HG03196 (cell line): ENCODE data around the gene STXBP6.

Experiments
- ATAC-seq: cut with Tn5 transposase; IDR thresholded peaks from one replicate; pipeline ENCODE4 v1.9.1; 2021; ENCODE audit not compliant: unreplicated experiment

Gene STXBP6

DNA sequence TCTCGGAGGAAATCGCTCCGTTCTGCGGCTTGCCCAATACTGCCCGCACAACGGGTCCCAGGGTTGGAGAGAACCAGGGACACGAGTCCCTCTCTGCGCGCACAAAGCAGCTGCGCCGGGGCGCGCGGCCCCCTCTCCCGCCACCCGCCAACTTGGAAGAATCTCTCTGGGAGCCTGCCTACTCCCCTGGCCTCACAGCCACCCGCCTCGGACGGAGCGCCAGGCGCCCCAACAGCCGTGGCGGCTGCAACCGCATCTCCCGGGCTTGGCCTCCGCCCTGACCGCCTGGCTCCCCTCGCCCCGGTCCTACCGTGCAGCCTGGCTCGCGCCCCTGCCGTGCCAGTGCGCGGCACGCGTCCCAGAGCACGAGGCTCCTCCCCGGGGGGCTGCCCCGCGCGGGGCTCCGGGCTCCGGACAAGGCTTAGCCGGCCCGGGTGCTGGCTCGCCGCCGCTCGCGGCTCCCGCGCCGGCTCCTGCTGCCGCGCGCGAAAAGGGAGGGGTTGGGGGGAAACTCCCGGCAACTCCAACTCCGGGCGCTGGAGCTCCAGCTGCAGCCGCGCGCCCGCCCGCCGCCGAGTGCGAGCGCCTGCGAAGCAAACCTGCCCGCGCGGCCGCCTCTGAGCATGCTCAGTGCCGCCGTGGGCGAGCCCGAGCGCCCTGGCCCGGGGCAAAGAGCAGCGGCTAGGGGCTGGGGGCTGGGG is at the start of gene STXBP6:
TSS of gene STXBP6 (minus strand) at position 580 of the 701 bp plus-strand sequence. CDS start 75,329 bp downstream, outside the sequence.
- ATAC-seq: no peak

DNA sequence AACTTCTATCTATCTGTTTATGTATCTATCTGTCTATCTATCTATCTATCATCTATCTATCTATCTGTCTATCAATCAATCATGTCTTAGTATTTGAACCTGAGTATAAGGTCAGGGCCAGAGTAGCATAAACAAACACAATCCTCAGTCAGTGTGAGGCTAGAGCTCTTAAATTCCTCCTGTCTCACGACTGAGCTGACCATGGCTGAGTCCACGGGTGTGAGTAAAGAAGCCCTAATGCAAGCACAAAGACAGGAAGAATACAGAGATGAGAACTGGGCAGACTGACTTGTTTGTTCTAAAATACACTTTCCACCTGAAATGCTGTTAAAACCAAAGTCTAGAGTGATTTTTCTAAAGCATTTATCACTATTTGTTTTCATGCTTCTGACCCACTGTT is 47.2 kb upstream of the STXBP6 start:
- ATAC-seq: no peak

DNA sequence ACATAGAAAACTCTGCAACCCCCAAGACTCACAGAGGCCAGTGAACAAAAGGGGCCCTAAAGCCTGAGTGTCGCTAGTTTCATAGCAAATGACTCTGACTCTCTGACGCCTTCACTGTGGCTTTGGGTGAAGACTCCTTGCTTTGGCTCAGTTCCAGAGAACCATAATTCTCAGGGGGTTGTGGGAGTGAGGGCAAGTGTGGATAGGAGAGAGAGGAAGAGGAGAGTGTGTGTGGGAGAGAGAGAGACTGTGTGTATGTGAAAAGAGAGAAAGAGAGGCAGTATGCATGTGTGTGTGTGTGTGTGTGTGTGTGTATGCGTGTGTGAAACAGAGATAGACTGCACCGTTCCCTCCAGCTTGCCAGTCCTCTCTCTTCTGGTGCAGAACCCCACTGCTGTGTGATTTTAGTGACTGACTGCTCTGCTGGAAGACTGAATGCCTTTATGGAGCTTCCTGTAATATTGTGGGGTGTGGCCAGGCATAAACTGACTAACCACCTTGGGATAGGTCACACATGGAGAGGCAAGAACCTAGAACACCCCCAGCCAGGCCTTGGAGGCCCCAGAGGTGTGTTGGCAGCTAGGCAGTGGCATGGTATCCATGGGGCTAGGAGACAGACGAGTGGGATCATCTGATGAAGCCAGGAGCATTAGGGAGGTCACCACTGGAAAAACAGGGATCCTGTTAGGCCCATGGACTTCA is 45.9 kb upstream of the STXBP6 start:
- no peak for ATAC-seq

DNA sequence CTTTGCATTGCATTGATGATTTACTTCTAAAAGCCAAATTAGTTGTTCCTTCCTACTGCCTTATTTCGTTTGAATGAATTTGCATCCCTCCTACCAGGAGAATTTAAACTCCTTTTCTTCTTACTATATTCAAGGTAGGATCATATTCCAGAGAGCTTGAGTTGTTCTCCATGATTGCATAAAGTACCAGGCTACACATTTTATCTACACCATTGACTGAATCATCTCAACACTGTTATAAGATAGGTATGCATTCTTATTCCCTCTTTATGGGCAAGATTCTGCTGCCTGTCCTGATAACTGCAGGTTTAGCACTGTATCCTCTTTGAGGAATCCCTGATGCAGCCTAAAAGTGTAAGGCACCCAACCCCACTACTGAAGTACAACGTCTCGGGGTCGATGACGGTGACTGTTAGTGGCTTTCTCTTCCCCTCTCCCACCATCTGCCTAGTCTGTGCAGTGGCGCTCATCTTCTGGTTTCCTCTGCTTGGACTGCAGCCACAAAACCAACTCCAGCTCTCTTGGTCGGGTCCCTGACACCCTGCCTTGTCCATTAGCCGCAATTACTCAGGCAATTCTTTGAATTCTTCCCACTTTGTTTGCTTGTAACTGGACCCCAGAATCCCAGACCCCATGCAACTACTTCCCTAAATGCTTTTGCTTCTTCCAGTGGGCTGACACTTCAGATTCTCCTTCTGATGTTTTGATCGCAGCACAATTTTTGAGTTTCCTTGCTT is 44.4 kb upstream of the STXBP6 start:
- no peak for ATAC-seq

DNA sequence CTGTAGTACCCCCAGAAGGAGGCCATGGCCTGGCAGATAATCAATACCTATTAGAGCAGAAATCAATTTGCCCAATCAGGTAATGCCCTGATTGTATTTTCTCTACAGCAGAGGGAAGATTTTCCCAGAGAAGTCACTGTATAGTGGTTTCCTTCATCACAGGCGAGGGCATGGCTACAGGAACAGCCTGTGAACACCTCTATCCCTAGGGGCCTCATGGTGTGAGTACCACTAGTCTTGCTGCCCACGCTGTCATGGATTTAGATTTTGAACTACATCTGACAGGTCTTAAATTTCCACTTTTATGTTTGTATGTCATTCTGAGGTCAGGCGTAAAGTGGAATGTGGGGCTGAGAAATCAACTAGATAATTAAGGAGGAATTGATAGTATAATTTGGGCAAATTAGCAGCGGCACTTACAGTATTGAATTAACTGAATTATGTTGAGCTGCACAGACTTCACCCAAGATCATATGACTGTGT is 42.4 kb upstream of the STXBP6 start:
- no peak for ATAC-seq

DNA sequence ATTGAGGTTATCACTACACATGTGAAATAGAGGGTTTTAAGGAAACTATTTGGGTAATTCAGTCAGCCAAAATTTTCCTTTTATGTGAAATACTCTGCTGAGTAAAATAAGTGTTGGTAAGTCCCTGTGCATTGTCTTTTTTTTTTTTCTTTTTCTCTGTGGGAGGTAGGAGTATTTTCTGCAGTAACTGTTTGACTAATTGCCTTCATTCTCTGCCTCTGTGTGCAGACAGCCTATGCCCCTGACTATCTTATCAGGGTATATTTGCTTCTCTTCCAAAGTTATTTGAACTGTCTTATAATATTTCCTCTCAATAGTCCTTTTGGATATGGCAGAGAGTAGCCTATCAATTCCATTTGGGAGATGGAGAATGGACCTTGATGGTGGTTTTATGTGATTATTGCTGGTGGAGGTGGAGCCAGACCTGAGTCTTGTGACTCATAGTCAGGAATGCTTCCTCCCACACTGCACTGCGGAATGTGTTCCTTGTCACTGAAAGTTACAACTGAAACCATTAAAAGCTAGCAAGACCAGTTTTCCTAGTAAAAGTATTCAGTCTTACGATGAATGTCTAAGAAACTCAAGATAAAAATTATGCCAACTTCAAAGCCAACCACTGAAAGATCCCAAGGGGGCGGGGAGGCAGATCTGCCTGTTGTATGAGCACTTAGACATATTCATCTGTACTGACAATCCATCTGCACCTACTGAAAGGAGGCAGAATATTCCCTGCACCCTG is 40.9 kb upstream of the STXBP6 start:
- ATAC-seq: no peak

DNA sequence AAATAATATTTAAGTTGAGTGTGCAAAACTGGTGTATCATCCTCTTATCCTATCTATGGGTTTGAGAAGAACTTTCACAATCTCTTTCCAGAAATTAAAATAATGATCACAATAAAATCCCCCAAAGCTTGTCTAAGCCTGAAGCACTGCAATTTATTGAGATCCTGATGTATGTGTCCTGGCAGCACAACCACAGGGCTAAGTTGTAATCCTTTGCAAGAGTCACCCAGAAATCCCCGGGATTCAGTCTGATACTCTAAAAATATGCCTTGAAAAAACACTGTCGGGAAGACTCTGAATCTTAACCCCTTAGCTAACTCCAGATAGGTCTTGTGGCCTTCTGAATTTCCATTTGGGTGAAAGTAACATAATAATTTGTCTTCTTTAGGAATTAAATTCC is 40.3 kb upstream of the STXBP6 start:
- no peak for ATAC-seq

DNA sequence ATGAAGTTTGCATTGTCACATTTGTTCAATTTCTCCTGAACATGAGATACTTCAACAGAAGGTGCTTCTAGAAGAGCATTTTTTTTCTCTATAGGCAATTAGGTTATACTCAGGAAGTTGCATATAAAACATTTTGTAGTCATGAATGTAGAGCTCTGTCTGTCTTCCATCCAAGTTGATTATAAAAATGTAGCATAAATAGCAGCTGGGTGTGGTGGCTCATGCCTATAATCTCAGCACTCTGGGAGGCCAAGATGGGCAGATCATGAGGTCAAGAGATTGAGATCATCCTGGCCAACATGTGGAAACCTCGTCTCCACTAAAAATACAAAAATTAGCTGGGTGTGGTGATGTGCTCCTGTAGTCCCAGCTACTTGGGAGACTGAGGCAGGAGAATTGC is 39.5 kb upstream of the STXBP6 start:
- no peak for ATAC-seq

- no peak for ATAC-seq
Observed at GRCh38 chr14:25086821-25087396, 37.0 kb upstream of the STXBP6 start.

GRCh38 chr14:25086081-25086480 is 36.1 kb upstream of the STXBP6 start:
- no peak for ATAC-seq

DNA sequence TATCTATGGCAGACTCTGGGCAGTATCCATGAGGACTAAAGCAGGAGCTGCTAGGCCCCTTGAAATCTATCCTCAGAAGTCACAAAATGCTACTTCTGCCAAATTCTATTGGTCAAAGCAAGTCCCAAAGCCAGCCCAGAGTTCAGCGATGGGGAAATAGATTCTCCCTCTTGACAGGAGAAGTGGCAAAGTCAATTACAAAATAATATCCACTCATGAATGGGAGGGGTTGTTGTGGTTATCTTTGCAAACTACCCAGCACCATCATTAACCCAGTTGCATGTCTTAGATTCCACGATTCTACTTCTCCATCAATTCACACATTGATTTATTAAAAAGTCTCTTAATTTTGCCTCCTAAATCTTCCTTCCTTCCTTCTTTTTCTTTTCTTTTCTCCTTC is 30.7 kb upstream of the STXBP6 start:
- ATAC-seq: no peak

DNA sequence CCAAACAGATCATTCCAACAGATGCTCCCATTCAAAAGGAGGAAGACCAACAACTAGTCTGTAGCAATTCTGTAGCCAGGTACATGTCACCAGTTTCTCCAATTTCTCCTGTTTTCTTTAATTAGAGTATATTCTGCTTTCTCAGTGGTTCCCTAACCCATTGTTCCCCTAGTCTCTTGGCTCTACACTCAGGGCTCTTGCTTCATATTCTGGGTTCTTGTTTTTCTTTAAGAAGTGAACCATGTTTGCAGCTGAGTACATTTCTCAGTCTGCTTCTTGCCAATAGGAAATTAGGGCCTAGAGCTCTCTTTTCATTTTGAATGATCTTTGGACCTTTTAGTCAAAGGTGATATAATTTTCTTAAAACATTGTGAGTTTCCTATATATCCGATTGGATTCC is 29.4 kb upstream of the STXBP6 start:
- no peak for ATAC-seq

GRCh38 chr14:25074099-25074685 is 24.2 kb upstream of the STXBP6 start:
- ATAC-seq: no peak

DNA sequence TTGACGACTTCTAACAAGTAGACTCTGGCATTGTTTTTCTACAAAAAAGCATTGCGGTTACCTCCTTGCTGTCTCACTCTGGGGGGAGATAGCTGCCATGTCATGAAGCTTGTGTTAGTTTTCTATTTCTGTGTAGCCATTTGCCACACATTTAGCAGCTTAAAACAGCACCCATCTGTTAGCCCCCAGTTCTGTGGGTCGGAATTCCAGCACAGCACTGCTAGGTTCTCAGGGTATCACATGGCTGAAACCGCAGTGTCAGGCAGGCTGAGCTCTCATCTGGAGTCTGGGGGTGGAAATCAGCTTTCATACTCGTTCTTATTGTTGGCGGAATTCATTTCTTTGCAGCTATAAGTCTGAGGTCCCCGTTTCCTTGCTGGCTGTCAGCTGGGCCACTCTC is 19.9 kb upstream of the STXBP6 start:
- no peak for ATAC-seq

DNA sequence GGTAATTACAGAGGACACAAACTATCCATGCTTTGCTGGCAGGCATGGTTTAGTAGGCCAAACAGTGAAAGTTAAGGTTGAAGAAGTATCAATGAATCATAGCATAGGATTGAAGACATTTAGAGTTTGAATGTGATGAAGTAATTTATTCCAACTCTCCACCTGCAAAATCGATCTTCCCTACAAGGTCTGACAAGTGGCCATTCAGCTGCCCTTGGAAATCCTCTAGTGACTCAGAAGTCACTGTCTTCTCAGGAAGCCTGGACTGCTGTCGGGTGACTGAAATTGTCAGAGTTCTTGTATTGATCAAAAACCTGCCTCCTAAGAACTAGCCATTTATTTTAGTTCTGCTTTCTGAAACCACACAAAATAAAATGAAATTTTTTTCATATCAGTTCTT is 17.7 kb upstream of the STXBP6 start:
- ATAC-seq: no peak

DNA sequence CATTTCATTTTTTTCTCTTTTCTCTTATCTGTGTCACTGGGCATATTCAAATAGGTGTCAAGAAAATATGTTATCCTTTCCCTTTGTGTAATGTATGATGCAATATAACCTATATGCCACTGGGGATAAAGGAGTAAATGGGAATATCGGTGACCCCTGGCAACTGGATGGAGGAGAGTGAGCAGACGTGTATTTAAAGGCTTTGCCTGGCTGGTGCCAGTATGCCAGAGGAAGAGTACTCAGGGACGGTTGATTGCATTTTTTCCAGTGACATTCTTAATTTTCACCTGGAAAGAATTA is 12.0 kb upstream of the STXBP6 start:
- ATAC-seq: no peak

- ATAC-seq: no peak
Observed at GRCh38 chr14:25056688-25057078, 6.7 kb upstream of the STXBP6 start.

DNA sequence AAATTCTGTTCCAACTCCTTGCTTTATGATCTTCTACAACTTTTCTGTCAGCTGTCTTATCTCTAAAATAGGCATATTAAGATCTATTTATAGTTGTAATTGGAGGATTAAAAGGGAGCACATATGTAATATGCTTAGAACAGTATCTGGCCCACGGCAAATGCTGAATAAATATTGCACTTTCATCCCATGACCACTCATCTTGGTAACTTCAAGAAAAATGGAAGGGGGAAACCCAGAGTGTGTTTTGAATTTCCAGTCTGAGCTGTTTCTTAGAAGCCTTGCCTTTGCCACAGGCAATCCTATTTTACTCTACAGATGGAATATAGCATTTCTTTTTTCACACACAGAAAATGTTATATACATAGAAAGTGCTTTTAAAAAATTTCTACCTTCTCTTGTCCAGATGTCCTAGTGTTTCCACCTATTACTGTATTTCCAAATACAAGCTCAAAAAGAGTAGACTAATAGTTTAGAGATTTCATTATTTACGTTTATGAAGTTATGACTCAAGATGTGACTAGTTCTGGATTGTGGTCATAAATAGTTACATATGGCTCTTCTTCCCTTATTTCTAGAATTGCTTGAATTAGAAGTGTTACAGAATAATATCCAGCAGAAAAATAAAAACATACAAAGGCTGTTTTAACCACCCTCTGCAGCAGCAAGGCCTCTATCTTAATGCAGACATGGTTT is 6.2 kb upstream of the STXBP6 start:
- ATAC-seq: no peak

DNA sequence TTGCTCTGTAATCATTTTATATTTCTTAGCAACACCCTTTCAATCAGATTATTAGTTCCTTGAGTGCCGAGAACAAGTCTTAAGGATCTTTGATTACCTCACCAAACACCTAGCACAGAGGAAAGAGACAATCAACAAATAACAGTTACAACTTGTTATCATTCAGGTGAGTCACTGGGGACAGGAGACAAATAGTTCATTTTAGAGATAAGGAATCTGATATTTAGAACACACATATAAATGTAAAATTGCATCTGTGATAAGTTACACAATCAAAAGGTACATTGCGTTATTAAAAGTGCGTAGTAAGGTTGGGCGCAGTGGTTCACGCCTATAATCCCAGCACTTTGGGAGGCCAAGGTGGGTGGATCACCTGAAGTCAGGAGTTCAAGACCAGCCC is 5.1 kb upstream of the STXBP6 start:
- no peak for ATAC-seq

DNA sequence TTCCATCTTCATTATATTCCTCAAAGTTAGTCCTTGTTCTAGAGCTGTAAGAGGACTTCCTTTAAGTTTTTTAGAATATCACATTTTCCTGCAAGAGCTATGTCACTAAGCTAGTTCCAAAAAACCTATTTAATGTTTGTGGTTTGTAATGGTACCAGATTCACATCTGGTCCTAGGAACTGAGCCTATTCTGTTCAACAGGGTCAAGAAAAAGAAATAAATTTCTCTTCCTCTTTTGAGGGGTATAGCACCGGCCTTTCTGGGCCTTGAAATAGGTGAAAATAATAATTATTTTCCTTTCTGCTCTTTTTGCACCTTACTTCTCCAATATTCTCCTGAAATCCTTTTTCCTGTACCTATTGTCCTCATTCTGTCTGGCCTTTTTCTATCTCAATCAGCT is 3.6 kb upstream of the STXBP6 start:
- ATAC-seq: no peak
